Suppressor macrophage (primary cell): ENCODE results near the gene AKR7A2.
"Not testable (repeated sequence)": the region's sequence is repeated elsewhere in the genome, so short reads cannot be mapped to it uniquely, and the experiment has no call there.

Source experiments
- DNase-seq, 4 experiments: peaks; one replicate each; pipeline ENCODE4 v3.0.0-alpha.2; 2020 to 2022

AKR7A2 gene

DNA sequence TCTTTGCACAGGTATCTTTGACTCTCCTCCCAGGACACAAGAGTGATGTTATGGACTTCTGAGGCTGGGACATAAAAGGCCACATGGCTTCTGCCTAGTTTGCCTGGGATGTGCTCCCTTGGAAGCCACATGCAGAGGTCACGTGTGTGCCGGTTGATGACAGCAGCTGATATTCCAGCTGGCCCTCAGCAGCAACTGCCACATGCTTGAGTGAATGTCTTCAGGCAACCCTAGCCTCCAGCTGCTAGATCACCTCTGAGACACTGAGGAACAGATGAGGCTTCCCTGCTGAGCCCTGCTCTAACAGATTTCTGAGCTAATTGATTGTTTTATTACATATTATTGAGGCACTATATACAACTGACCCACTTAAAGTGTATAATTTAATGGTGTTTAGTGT lies 11.7 kb downstream of the AKR7A2 start:
- no peak for DNase-seq

DNA sequence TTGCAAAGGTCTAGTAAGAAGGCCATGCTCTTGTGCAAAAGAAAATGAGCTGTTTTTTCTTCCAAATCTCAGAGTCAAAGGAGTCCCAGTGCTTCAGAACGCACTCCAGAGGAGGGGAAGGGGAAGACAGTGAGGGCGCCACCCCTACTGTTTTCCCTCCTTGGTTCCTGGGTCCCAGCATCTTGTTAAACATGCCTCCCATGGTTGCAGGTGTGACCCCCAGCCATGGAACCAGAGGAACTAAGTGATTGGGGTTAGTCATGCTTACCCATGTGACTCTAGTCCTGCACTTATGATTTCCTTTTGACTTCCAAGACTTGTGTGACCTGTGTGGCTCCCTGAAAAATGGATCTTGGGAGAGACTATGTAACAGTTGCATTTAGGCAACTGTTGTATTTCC lies 17.3 kb downstream of the AKR7A2 start:
- no peak for DNase-seq

DNA sequence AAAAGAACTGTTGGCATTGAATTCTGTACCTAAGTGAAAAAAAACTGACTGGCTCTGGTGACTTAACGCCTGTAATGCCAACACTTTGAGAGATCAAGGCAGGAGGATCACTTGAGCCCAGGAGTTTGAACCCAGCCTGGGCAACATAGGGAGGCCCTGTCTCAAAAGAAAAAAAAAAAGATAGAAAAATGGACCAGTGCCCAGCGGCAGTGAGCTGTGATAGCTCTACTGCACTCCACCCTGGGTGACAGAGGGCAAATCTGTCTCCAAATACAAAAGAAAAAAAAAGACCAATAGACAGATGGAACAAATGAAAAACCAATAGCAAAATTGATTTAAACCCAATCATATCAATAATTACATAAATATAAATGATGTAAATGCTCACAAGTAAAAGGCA lies 22.7 kb downstream of the AKR7A2 start:
- DNase-seq: no peak

DNA sequence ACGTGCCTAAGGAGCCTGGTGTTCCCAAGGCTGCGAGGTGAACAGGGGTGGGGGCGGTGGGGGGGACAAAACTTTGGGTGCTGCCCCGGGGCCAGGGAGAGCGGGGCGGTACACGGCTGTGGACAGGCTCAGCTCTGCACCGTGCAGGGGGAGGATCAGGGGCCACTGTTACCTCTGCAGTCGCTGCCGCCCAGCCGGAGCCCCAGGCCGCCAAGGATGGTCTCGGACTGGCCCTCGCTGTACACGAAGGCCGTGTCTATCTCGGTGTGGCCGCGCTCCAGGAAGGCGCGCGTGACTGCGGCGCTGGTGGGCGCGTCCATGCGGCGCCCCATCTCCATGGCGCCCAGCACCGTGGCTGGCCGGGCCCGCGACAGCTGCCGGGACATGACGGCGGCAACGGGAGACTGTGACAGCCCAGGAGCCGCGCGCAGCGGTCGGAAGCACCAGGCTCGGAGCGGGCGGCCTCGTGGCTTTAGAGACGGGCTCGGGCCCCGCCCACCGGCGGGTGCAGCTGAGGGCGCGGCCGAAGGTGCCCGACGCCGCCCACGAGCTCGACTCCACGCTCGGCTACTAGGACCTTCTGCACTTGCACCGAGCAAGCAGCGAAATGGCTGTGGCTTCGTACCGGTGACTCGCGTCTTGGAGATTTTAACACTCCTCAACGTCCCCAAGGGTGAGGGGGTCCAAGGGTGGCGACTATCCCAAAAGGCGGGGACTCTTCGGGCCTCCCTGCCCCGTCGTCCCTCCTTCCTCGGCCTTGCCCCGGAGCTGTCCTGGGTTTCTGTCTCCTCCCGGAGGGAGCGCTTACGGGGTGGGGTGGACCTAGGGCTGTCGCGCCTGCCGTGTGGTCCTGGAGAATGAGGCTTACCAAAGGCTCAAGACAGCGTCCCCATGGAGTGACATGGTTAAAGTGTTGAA lies 23.4 kb downstream of the AKR7A2 start, which contains the start of gene AKR7A3:
Gene AKR7A3, minus strand, starts transcription at position 447 of the 918 bp plus-strand sequence. Its CDS starts 61 bp downstream, at position 386.
- DNase-seq: peak; percentile 67 to 91 (median 78)

DNA sequence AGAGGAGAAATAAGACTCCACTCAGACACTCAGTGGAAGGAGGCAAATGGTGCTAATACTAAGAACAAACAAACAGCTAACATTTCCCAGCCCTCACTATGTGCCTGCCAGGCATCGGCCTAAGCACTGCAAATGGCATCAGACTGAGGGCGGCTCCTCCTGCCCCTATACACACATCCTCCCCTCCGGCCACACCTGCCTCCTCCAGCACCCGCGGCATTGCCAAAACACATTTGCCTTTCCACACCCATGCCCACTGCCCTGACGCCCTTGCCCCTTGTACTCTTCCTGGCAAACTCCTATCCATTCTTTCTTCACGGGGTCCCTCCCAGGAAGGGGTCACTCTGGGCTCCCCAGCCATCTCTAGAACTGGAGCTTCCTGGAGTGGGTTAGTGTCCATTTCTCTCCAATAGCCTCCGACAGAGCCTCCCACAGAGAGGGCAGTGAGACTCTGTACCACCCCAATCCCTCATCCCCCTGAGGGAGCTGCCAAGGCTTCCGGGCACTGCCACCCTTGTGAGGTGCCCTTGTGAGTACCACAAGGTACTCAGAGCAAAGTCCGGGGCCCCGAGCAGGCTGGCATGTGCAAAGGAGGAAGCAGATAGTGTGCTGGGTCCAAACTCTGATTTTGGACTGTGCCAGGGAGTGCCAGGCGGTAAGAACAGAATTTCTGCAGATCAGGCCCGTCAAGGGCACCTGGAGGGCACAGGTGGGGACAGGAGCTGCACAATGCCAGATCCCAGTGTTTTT lies 24.3 kb downstream of the AKR7A2 start:
- no peak for DNase-seq

DNA sequence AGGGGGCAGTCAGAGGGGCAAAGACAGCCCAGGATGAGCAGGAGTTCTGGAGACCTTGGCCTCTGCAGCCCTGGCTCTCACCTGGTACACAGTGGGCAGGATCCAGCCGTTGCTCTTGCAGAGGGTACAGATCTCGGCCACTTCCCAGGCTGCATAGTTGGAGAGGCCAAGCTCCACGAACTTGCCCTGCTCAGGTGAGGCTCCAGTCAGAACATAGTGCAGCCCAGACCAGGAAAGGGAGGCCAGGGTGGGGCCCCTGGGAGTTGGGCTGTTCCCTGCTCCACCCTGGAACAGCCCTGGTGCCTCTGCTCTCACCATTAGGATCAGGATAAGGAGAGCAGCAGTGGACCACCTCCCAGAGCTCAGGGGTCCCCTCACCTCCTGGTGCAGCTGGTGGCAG lies 26.1 kb downstream of the AKR7A2 start:
- DNase-seq: not testable (repeated sequence)

DNA sequence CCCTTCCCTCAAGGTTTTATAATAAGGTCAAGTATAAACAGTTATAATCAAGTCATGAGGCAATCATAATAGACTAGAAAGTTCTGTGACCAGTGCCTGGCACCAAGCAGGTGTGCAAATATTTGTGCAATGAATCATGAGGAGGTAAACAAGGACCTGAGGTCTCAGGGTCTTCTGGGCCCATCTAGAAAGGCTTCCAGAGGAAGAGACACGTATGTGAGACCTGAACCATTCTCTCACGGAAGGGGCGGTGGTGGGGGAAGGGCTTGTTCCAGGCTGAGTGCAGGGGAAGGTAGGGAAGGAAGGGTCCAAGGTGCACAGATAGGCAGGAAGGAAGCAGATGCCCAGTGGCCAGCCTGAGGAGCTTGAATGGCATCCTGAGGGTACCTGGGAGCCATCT lies 26.6 kb downstream of the AKR7A2 start:
- DNase-seq: not testable (repeated sequence)

DNA sequence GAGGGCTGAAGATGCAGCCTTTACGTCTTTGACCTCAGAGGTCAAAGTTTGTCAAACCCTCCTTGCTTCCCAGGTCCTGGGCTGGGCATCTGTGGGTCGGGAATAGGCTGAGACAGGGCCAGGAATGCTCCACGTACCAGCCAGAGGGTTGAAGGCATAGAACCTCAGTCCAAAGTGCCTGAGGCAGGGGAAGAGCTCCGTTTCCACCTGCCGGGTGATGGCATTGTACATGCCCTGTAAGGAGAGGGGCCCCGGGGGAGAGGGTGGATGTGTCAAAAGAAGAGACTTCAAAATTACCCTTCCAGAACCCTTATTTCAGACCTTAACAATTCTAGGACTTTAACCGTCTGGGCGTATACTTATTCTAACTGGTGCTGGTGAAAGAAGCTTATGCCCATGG lies 27.1 kb downstream of the AKR7A2 start:
- no peak for DNase-seq

DNA sequence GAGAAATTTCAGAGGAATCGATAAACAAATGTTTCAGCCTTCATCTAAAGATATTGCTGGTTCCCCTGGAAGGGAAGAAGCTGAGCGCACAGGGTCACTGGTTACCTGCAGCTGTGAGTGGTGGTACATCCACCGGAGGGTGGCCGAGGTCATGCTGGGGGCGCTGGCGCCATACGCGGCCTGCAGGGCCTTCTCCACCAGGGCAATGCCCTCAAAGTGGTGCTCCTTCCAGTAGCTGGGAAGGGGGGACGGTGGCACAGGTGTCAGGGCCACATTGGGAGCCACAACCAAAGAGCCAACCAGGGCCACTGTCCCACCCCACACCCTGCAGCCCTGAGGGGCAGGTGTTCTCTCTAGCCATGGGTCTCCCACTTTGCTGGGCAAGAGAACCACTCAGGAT lies 28.1 kb downstream of the AKR7A2 start:
- no peak for DNase-seq

DNA sequence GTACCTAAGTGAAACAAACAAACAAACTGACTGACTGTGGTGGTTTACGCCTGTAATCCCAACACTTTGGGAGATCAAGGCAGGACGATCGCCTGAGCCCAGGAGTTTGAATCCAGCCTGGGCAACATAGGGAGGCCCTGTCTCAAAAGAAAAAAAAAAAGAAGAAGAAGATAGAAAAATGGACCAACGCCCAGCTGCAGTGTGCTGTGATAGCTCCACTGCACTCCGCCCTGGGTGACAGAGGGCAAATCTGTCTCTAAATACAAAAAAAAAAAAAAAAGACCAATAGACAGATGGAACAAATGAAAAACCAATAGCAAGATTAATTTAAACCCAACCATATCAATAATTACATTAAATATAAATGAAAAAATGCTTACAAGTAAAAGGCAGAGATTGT lies 37.3 kb downstream of the AKR7A2 start:
- DNase-seq: no peak

DNA sequence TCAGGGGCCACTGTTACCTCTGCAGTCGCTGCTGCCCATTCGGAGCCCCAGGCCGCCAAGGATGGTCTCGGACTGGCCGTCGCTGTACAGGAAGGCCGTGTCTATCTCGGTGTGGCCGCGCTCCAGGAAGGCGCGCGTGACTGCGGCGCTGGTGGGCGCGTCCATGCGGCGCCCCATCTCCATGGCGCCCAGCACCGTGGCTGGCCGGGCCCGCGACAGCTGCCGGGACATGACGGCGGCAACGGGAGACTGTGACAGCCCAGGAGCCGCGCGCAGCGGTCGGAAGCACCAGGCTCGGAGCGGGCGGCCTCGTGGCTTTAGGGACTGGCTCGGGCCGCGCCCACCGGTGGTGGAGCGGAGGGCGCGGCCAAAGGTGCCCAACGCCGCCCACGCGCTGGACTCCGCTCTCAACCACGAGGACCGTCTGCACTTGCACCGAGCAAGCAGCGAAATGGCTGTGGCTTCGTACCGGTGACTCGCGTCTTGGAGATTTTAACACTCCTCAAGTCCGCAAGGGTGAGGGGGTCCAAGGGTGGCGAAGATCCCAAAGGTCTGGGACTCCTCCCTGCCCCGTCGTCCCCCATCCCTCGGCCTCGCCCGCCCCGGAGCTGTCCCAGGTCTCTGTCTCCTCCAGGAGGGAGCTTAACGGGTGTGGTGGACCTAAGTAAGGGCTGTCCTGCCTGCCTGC lies 38.0 kb downstream of the AKR7A2 start:
- DNase-seq: peak; percentile 15 to 65 (median 26)

DNA sequence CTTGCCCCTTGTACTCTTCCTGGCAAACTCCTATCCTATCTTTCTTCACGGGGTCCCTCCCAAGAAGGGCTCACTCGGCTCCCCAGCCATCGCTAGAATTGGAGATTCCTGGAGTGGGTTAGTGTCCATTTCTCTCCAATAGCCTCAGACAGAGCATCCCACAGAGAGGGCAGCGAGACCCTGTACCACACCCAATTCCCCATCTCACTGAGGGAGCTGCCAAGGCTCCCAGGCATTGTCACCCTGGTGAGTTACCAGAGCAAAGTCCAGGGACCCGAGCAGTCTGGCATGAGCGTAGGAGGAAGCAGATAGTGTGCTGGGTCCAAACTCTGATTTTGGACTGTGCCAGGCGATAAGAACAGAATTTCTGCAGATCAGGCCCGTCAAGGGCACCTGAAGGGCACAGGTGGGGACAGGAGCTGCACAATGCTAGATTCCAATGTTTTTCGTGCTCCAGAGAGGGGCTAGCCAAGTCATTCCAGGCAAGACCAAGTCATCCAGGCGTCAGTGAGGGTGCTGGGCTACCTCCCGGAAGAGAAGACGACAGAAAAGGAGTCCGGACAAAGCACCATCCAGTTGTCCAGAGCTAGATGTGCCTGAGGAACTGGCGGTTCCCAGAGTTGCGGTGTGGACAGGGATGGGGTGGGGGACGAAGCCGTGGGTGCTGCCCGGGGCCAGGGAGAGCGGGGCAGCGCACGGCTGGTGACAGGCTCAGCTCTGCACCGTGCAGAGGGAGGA lies 38.7 kb downstream of the AKR7A2 start:
- DNase-seq: no peak

DNA sequence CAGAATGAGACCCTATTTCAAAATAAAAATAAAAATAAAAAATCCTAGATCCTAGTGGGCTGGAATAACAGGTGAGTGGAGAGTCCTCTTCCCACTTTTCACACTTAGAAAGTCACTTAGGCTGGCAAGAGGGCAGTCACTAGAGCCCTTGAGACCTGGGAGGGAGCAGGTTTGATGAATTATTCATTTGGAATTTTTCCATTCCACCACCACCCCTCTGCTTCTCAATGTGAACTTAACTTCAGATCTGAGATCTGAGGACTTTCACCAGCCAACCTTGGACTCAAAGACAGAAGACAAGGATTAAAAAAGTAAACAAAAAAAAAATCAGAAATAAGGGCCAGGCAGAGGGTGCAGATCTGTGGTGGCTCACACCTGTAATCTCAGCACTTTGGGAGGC lies 39.9 kb downstream of the AKR7A2 start:
- DNase-seq: no peak

DNA sequence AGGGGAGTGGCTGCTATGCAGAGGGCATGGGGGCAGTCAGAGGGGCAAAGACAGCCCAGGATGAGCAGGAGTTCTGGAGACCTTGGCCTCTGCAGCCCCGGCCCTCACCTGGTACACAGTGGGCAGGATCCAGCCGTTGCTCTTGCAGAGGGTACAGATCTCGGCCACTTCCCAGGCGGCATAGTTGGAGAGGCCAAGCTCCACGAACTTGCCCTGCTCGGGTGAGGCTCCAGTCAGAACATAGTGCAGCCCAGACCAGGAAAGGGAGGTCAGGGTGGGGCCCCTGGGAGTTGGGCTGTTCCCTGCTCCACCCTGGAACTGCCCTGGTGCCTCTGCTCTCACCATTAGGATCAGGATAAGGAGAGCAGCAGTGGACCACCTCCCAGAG lies 41.6 kb downstream of the AKR7A2 start:
- DNase-seq: not testable (repeated sequence)

DNA sequence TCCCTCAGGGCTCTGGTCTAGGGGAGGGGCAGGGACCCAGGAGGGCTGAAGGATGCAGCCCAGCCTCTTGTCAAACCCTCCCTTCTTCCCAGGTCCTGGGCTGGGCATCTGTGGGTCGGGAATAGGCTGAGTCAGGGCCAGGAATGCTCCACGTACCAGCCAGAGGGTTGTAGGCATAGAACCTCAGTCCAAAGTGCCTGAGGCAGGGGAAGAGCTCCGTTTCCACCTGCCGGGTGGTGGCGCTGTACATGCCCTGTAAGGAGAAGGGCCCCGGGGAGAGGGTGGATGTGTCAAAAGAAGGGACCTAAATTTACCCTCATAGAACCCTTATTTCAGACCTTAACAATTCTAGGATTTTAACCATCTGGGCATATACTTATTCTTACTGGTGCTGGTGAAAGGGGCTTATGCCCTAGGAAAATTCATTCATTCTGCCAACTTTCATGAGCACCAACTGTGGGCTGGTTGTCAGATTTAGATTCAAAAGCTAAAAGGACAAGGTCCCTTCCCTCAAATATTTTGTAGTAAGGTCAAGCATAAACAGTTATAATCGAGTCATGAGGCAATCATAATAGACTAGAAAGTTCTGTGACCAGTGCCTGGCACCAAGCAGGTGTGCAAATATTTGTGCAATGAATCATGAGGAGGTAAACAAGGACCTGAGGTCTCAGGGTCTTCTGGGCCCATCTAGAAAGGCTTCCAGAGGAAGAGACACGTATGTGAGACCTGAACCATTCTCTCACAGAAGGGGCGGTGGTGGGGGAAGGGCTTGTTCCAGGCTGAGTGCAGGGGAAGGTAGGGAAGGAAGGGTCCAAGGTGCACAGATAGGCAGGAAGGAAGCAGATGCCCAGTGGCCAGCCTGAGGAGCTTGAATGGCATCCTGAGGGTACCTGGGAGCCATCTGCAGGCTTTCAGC lies 42.3 kb downstream of the AKR7A2 start:
- peak in 2 of 4 experiments; percentile 15 to 27 for DNase-seq

DNA sequence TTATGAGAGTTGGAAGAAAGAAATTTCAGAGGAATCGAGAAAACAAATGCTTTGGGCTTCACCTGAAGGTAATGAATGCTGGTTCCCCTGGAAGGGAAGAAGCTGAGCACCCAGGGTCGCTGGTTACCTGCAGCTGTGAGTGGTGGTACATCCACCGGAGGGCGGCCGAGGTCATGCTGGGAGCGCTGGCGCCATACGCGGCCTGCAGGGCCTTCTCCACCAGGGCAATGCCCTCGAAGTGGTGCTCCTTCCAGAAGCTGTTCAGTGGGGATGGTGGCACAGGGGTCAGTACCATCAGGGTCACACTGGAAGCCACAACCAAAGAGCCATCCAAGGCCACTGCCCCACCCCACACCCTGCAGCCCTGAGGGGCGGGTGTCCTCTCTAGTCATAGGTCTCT lies 43.5 kb downstream of the AKR7A2 start:
- DNase-seq: no peak

DNA sequence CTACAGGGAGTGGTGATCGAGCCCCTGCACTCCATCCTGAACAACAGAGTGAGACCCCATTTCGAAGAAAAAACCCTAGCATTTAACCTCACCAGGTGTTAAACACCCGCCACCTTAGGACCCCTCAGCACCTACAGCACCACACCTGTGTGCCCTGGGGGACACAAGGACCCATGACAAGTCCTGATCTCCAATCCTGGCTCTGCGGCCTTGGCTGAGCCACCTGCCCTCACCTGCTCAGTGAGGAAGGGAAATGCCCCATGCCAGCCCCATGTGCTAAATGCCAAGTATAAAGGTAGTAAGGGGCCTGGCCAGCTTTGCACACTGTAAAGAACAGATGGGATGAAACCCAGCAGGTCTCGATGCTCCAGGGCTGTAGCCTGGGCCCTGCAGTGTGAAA lies 49.2 kb downstream of the AKR7A2 start:
- DNase-seq: no peak

DNA sequence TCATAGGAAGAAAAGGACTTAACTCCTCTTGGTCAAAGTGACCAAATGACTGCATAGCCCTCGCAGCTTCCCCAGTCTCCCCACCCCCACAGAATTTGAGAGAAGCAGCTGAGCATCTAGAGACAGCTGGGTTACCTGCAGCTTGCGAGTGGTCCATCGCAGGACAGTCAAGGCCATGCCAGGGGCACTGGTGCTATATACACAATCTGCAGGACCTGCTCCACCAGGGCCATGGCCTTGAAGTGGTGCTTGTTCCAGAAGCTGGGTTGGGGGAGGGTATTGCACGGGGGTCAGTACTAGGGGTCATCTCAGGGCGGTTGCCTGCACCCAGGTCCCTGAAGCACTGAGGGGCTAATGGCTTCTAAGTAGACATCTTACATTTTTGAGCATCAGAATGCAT lies 49.9 kb downstream of the AKR7A2 start:
- DNase-seq: no peak

DNA sequence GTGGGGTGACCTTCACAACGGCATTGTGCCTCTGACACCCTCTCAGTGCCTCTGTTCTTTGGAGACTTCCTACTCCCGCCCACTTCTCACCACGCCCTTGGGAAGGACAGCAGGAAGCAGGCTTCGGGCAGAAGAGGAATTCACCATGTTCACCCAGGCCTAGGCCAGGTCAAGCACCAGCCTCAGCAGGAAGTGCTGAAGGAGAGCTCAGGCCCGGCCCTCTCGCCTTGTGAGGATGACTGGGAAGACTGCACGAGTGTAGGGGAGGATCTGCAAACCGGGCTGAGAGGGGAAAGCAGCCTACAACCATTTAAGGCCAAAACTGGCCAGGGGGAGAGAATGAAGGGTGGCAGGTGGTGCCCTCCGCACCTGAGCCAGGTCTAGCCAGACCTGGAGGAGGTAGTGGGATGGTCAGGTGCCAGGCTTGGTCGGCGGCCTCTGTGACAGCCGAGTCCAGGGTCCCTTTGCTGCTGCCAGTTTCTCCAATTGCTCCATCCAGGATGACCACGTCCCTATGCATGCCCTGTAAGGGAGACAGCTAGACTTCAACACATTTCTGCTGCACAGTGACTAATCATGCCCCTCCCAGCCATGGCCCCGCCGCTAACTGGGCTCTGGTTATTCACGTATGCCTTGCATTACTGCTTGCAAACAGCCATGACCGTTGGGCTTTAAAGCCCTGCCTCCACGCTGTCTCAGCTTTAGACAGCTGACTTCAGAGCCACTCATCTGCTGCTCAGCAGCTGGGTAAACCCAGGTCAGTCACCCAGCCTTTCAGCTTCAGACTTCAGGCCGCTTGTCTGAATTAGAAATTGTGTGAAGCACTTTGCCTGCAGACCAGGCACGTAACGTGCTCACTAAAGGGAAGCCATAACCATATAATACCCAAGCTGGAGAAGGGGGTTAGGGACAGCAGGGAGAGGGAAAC lies 51.5 kb downstream of the AKR7A2 start:
- peak; percentile 69 to 88 (median 78) for DNase-seq

DNA sequence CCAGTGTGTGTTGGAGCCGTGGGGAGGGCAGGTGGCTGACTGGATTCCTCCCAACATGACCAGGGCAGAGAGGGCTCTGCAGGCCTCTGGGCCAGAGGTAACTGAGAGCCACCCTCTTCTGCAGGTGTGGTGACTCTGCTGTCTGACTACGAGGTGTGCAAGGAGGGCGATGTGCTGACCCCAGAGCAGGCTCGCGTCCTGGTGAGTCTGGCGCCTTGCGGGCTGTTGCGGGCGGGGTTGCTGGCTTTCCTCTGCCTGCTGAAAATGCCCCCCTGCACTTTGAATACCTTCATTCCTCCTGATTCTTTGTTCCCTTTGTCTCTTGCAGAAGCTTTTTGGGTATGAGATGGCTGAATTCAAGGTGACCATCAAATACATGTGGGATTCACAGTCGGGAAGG lies 53.6 kb downstream of the AKR7A2 start:
- DNase-seq: no peak
